Measurements from ENCODE around the gene LCAT. TPM values are rescaled to one million over a fixed set of nuclear protein-coding genes. Genes with fewer than 3 reads are reported as not detected.
A peak's percentile ranks its signal among the peaks of the same experiment; 100 is the strongest.

Gene LCAT
- total and polyA plus RNA-seq, 9 of the 15 experiments (the other 6 are each of a cell fraction or from before 2014, with no cell fraction given) = 0.46 to 21.0 (median 5.0) TPM

- Histone ChIP-seq H4K20me1 (replicated peaks; ENCODE audit: control insufficient read depth, insufficient read depth, low read length) (no peaks in the 10 kb centered on the region), H3K4me1 (replicated peaks in 1 of 2; ENCODE audit: control insufficient read depth in 2 of 2, insufficient read depth in 2 of 2, low read length in 2 of 2) (peaks cover 15 to 34% of the 10 kb centered on the region in 2 experiments), H3K9me1 (ENCODE audit: control insufficient read depth, insufficient read depth, low read length) (no peaks in the 10 kb centered on the region), H3K79me2 (ENCODE audit: control insufficient read depth, insufficient read depth, low read length) (no peaks in the 10 kb centered on the region), H3K27ac (ENCODE audit: extremely low read depth, low read depth, low read length) (peak overlapping the region; percentile 89; the same call in 1 of the 3 replicates), H3K9ac (ENCODE audit: insufficient read depth in 1 of 2, low read depth in 2 of 2, low read length in 2 of 2) (peak overlapping the region; percentile 71 to 81; a peak in 3 of 4 replicates), H3K9me3 (replicated peaks; ENCODE audit: control insufficient read depth, insufficient read depth, low read depth, low read length) (no peaks in the 10 kb centered on the region), H2AFZ (ENCODE audit: low read depth, low read length) (peak overlapping the region; percentile 91), H3K4me2 (ENCODE audit: insufficient read depth, low read length) (peak overlapping the region; percentile 62; the same call in 1 of the 2 replicates), H3K27me3 (ENCODE audit: control insufficient read depth in 2 of 2, insufficient read depth in 2 of 2, low read length in 2 of 2) (no peaks in the 10 kb centered on the region), H3K4me3 (no peak overlapping the region), H3K36me3 (ENCODE audit: control insufficient read depth, insufficient read depth, low read length) (no peaks in the 10 kb centered on the region)
- no peak for ATAC-seq
- in situ Hi-C loops (cut with MboI) (loop anchor here (10.0 kb wide), 1 partner anchor 322 kb away; the partner anchor contains the start of genes PRMT7 and SLC7A6OS), intact Hi-C loops (cut with micrococcal nuclease) (loop anchor here (1.0 kb wide), 2 partner anchors 48 to 237 kb away; no protein-coding TSS in a partner anchor)
- no peak for FAIRE-seq
- WGBS (ENCODE audit: insufficient coverage, low coverage, missing lambda C conversion rate) = 69% methylated on average over 17 of the region's 20 CpGs
- no TSS peak for BruUV-seq (replicated peaks)
- CTCF ChIA-PET (ENCODE audit: low intra/inter-chr PET ratio) = interaction anchor here (0.6 to 2.1 kb wide), 3 partner anchors 48 to 236 kb away, joined by 3 to 18 read pairs (median 16); no protein-coding TSS in a partner anchor
- POLR2A ChIA-PET = no interaction called here
- DNase-seq (ENCODE audit: extremely low read depth in 1 of 4, low spot score in 3 of 4) = no peak
- TF ChIP-seq MCM3 (IDR thresholded peaks at IDR 0.05) = no peak
- 0 out of 4 replicates have a peak, but pooled peaks of 1 of the 2 experiments have one; percentile 8 for TF ChIP-seq MLLT1 (IDR thresholded peaks at IDR 0.05)
- peak; percentile 45; the same call in 1 of the 2 replicates for TF ChIP-seq TFE3 (CRISPR knock-in tag; IDR thresholded peaks at IDR 0.05)
Measured at GRCh38 chr16:67992661-67993206, 48.8 kb upstream of the LCAT start.
